Hematopoietic multipotent progenitor cell treated with erythropoietin and hydrocortisone succinate and interleukin-3 and kit ligand, for 15 days (in vitro differentiated cells): Measurements from ENCODE around the gene OPN1LW.
"Not testable (repeated sequence)": the region's sequence is repeated elsewhere in the genome, so short reads cannot be mapped to it uniquely, and the experiment has no call there.

Experiments used
- DNase-seq: peaks from one replicate; pipeline ENCODE4 v3.0.0-alpha.2; 2015; ENCODE audit warnings: low spot score

The OPN1LW gene

GRCh38 chrX:154135458-154136229 lies 8.4 kb upstream of the OPN1LW start:
- DNase-seq: no peak

DNA sequence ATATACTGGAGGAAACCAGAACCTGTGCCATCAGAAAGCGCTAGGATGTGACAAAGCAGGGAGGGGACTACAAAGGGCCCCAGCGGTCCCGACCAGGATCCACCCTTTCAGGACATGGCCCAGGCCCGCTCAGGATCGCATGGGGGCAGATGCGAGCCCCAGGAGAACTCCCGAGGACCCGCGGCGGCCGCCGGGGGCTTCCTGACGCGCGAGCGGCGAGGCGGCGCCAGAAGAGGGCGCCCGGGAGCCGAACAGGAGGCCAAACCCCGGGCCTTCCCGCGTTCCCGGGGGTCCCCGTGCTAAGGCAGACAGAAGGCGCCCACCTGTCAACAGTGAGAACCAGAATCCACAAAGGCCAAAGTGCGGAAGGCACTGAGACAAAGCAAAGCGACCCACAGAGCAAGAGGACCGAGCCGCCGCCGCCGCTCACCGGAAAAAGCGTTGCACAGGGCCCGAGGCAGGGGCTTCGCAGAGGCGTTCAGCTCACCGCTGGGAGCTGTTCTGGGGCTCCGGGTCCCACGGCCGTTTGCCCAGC lies 7.3 kb upstream of the OPN1LW start:
- DNase-seq: peak; percentile 46

GRCh38 chrX:154138857-154139256 lies 5.2 kb upstream of the OPN1LW start:
- no peak for DNase-seq

GRCh38 chrX:154140206-154140605 lies 3.8 kb upstream of the OPN1LW start:
- no peak for DNase-seq

DNA sequence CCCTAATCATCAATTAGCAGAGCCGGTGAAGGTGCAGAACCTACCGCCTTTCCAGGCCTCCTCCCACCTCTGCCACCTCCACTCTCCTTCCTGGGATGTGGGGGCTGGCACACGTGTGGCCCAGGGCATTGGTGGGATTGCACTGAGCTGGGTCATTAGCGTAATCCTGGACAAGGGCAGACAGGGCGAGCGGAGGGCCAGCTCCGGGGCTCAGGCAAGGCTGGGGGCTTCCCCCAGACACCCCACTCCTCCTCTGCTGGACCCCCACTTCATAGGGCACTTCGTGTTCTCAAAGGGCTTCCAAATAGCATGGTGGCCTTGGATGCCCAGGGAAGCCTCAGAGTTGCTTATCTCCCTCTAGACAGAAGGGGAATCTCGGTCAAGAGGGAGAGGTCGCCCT lies 3.3 kb upstream of the OPN1LW start:
- no peak for DNase-seq

DNA sequence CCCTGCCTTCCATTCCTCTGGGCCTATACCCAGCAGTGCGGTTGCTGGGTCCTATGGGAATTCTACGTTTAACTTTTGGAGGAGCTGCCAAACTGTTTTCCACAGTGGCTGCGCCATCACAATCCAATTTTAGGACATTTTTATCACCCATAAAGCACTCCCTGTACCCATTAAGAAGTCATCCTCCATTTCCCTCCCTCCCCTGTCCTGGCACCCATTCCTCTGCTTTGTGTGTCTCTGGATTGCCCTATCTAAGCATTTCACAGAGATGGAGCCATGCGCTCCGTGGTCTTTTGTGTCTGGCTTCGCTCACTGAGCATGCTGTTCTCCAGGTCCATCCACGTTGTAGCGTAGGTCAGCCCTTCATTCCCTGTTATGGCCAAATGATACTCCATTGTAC lies 1.7 kb upstream of the OPN1LW start:
- no peak for DNase-seq

GRCh38 chrX:154142950-154143745 lies 895 bp upstream of the OPN1LW start:
- DNase-seq: no peak

DNA sequence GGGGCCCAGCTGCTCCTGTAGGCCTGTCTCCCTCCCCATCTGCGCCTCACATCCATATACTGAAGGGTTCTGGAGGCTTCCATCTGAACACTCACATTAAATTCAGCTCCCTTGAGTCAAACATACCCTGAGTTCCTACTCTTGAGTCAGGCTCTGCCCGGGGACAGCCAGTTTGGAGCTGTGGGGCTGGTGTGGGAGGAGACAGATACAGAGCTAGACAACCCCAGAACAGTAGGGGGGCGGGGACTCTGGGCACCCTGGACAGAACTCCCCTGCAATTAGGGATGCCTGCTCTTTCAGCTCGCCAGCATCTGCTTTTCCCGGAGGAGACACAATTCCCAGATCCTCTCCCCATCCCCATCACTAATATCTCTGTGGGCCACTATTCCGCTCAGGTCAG lies 7.0 kb downstream of the OPN1LW start:
- DNase-seq: not testable (repeated sequence)

- not testable (repeated sequence) for DNase-seq
These were observed 12.2 kb downstream of the OPN1LW start for GRCh38 chrX:154156221-154156620.

- not testable (repeated sequence) for DNase-seq
These were observed 13.2 kb downstream of the OPN1LW start for GRCh38 chrX:154157207-154157606.

DNA sequence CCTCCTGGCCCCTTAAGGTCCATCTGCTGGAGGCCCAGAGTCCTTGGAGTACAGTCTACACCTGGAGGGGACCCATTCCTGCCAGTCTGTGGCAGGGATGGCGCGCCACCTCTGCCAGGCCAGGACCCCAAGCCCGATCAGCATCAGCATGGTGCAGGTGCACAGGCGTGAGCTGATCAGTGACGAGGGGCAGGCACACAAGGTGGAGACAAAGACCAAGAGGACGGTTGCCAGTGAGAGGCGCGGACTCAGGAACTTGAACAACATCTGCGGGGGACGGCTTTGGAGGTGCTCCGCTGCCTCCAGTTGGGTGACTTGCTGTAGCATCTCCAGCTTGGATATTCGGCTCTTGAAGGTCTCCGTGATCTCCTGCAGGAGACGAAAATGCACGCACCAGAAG lies 15.3 kb downstream of the OPN1LW start:
- DNase-seq: not testable (repeated sequence)

GRCh38 chrX:154164902-154165301 lies 20.9 kb downstream of the OPN1LW start:
- DNase-seq: not testable (repeated sequence)

DNA sequence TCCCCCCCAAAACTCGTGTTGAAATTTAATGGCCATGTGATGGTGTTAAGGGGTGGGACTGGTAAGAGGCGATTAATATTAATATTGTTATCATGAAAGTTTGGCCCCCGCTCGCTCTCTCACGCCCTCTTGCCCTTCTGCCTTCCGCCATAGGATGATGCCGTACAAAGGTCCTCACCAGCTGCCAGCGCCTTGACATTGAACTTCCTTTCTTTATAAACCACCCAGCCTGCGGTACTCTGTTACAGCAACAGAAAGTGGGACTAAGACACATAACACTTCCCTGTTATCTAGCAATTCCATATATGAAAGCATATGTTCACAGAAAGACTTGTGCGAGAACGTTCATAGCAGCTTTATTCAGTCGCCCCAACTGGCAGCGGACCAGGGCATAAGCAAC lies 24.3 kb downstream of the OPN1LW start:
- DNase-seq: not testable (repeated sequence)

GRCh38 chrX:154172535-154172943 lies 28.5 kb downstream of the OPN1LW start:
- DNase-seq: not testable (repeated sequence)

DNA sequence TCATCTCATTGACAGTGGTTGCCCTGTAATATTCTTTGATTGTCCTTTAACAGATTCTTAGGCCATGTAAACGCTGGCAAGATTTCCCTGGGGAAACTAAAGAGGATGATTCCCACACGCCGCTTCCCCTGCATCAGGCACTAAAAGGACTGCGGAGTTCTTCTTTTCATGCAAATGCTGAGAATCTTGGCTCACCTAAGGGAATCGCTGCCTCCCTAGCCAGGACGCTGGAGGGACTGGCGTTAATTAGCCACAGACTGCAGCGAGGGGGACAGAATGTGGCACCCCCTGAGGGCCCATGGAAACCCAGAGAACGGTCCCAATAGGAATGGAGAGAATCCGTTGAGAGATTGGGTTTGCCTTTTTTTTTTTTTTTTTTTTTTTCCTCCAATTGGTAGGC lies 30.3 kb downstream of the OPN1LW start:
- not testable (repeated sequence) for DNase-seq

DNA sequence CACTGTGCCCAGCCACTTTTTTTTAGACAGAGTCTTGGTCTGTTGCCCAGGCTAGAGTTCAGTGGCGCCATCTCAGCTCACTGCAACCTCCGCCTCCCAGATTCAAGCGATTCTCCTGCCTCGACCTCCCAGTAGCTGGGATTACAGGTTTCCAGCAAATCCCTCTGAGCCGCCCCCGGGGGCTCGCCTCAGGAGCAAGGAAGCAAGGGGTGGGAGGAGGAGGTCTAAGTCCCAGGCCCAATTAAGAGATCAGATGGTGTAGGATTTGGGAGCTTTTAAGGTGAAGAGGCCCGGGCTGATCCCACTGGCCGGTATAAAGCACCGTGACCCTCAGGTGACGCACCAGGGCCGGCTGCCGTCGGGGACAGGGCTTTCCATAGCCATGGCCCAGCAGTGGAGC lies 38.3 kb downstream of the OPN1LW start, which contains the start of gene OPN1MW:
OPN1MW (plus strand) TSS at position 301 of the 400 bp plus-strand sequence; CDS start at position 383, 82 bp downstream.
- not testable (repeated sequence) for DNase-seq

GRCh38 chrX:154183794-154184193 lies 39.8 kb downstream of the OPN1LW start:
- DNase-seq: not testable (repeated sequence)

DNA sequence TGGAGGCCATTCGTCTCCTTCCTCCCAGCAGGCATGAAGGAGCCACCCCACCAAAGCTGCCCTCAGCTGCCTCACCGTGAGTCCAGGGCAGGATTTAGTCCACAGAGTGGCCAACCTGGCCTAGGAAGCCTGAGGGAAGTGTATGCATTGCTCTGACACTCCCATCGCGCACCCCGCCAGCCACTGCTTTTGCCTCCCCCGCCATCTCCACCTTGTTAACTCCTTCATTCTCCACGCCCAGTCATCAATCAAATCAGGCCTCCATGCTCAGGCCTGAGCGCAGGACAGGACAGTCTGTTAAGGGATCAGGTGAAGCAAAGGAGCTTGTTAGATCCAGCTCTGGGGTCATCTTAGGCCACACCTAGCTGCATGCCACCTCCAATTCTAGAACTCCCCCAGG lies 48.8 kb downstream of the OPN1LW start:
- DNase-seq: not testable (repeated sequence)

- DNase-seq: not testable (repeated sequence)
These were observed 50.3 kb downstream of the OPN1LW start for GRCh38 chrX:154194316-154194715.

DNA sequence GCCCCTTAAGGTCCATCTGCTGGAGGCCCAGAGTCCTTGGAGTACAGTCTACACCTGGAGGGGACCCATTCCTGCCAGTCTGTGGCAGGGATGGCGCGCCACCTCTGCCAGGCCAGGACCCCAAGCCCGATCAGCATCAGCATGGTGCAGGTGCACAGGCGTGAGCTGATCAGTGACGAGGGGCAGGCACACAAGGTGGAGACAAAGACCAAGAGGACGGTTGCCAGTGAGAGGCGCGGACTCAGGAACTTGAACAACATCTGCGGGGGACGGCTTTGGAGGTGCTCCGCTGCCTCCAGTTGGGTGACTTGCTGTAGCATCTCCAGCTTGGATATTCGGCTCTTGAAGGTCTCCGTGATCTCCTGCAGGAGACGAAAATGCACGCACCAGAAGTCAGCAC lies 52.4 kb downstream of the OPN1LW start:
- not testable (repeated sequence) for DNase-seq
